ENCODE results near the gene SNX20.

The SNX20 gene

DNA sequence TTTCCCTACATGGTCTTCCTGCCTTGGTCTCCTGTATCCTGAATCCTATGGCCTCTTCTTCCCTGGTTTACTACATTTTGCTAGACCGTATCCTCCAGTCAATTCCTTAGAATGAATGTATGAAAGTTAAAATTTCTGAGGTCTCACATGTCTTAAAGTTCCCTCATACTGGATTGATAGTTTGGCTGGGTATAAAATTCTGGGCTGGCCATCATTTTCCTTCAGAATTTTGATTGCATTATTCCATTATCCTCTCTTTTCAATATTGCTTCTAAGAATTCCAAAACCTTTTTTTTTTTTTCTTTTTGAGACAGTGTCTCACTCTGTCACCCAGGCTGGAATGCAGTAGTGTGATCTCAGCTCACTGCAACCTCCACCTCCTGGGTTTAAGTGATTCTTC lies 23.1 kb upstream of the SNX20 start:
- DNase-seq = no peak

DNA sequence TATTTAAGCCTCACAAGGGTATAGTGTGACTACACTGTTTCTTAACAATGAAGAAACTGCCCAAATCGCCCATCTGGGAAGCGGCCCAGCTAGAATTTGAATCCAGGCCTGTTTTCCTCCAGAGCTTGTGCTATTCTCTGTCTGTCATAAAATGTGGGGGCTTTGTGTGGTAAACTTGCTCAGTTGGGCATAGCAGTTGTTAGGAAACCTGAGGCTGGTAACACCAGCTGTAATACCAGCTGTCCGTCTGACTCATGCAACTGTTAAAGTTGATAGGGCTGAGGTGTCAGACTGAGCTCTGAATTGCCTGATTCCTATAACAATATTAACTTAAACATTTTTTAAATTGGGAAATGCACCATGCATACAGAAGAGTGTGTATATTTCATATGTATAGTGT lies 21.6 kb upstream of the SNX20 start:
- DNase-seq = peak; percentile 57

DNA sequence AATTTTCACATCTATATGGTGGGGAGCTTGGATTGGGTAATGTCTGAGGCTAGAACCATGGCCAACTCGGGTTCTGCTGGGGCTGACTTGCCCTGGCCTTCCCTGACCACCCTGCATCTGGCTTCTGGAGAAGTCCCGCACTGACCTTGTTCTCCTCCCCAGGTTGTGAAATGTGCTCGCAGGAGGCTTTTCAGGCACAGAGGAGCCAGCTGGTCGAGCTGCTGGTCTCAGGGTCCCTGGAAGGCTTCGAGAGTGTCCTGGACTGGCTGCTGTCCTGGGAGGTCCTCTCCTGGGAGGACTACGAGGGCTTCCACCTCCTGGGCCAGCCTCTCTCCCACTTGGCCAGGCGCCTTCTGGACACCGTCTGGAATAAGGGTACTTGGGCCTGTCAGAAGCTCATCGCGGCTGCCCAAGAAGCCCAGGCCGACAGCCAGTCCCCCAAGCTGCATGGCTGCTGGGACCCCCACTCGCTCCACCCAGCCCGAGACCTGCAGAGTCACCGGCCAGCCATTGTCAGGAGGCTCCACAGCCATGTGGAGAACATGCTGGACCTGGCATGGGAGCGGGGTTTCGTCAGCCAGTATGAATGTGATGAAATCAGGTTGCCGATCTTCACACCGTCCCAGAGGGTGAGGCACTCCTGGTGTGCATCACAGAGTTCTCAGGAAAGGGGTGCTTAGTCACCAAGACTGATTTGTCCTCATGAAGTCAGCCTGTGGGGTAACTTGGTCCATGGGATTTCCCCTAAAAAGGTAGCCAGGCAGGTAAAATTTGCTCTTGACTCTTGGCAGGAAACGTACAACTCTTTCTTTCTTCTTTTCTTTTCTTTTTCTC lies 18.4 kb upstream of the SNX20 start:
- DNase-seq = peak; percentile 90

GRCh38 chr16:50697881-50698767 lies 17.0 kb upstream of the SNX20 start:
- DNase-seq = peak; percentile 57

GRCh38 chr16:50697421-50697715 lies 16.3 kb upstream of the SNX20 start:
- DNase-seq = no peak

- peak; percentile 76 for DNase-seq
Observed at GRCh38 chr16:50696575-50697420, 15.7 kb upstream of the SNX20 start.

DNA sequence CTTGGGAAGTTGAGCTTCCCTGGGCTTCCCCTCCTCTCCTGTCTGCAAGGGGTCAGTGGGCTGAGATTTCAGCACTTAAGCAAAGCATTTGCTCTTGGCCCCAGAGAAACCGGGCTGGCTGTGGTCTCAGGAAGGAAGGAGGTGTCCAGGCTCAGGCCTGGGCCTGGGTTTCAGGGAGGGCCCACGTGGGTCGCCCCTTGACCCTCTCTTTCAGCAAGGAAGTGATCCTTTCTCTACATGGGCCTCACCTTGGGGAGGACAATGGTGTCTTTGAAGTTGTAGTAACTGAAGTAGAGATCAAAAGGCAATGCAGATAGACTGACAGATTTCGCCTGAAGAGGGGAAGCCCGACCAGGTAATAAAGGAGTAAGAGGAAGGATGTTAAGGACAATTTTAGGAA lies 15.0 kb upstream of the SNX20 start:
- DNase-seq = peak; percentile 21

DNA sequence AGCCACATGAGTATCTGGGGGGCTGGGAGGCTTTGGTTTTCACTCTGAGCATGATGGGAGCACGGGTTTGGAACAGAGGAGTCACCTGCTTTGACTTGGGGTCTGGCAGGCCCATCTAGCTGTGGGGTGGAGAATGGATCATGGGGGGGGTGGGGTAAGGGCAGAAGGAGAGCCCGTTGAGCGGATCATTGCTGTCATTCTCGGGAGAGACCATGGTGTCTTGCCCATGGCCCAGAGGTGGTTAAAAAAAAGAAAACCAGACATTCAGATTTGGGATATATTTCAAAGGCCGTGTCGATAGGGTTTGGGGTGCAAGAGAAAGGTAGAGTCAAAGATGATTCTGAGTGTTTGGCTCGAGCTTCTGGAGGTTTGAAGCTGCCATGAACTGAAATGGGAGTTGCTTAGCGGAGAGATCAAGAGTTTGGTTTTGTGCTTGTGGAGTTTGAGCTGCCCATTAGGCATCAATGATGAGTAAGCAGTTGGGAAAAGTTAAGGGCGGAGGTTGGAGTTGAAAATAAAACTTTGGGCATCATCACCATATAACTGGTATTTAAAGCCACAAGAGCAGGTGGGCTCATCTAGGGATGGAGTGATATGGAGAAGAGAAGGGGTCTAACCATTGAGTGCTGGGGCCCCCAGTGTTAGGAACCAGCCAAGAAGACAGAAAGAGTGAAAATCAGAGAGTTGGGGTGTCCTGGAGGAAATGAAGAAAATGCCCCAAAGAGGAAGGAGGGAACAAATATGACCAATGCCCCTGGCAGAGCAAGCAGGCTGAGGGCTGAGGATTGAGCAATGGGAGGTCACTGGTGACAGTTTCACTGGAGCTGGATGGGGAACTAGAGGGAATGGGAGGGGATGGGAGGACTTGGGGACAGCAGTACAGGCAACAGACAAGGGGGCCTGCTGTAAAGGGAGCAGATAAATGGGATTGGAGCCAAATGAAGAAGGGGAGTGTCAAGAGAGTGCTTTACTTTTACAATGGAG lies 14.2 kb upstream of the SNX20 start:
- DNase-seq = no peak

DNA sequence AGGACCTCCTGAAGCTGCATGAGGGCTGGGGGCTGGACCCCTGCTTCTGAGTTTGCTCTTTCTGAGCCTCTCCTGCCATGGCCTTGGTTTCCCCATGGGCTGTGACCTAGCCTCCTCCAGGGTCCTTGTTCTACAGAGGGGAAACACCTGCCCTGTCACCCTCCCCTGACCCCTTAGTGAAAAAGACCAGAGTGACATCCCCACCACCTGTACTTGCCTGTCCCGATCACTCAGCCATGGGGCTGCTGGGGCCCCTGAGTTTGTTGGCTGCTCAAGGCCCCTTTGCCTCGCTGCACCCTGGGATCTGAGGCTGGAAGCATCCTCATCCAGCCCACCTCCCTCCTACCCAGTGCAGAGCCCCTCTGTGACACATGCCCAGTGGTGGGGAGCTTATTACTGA lies 13.1 kb upstream of the SNX20 start:
- DNase-seq = no peak

- no peak for DNase-seq
Observed at GRCh38 chr16:50692999-50693781, 12.1 kb upstream of the SNX20 start, which contains the start of gene NOD2. TSS of gene NOD2 (plus strand) at chr16:50693606. CDS start at chr16:50699496, 5,890 bp downstream.

DNA sequence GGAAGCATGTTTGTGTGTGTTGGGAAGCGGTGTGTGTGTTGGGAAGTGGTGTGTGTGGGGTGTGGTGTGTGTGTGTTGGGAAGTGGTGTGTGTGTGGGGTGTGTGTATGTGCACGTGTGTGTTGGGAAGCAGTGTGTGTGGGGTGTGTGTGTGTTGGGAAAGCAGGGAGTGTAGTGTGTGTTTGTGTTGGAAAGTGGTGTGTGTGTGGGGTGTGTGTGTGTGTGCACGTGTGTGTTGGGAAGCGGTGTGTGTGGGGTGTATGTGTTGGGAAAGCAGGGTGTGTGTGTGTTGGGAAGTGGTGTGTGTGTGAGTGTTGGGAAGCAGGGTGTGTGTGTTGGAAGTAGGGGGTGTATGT lies 11.5 kb upstream of the SNX20 start:
- no peak for DNase-seq

DNA sequence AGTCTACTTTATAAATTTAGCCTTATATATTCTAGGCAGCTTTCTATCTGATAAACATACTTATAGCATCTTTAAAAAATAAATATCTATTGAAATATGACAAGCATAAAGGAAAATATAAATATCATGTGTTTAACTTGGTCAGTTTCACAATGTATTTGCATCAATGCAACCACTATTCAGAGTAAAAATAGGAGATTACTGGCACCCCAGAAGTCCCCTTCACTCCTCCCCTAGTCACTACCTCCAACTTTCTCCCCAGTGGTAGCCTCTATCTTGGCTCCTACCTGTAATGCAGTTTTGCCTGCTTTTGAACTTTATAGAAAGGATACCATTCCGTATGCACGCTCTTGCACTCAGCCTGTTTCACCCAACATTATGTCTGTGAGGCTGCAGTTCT lies 9.1 kb upstream of the SNX20 start:
- no peak for DNase-seq

DNA sequence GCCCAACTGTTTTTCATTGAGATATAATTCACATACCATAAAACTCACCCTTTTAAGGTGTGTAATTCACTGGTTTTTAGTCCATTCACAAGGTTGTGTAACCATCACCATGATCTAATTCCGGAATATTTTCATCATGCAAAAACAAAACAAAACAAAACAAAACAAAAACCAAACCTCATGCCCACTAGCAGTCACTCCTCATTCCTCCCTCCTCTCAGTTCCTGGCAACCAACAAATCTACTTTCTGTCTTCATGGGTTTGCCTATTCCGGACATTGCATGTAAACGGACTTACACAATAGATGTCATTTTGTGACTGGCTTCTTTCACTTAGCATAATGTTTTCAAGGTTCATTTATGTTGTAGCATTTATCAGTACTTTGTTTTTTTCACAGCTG lies 7.8 kb upstream of the SNX20 start:
- DNase-seq = no peak

DNA sequence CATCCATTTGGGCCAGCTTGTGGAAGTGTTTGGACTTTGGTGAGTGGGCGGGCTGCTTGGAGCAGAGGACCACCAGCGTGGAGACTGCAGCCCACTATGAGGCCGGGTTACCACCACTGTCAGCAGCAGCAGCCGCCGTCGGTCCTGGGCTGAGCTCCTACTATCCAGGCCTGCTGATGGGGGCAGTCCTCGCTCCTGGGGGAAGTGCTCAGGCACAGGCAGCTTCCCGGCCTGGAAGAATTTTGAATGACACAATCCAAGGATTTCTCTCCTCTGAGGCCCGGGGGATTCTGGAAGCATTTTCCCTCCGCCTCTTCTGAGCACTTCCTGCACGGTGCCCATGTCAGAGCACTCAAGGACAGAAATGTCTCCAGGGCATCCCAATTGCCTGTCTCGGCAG lies 7.0 kb upstream of the SNX20 start:
- no peak for DNase-seq

DNA sequence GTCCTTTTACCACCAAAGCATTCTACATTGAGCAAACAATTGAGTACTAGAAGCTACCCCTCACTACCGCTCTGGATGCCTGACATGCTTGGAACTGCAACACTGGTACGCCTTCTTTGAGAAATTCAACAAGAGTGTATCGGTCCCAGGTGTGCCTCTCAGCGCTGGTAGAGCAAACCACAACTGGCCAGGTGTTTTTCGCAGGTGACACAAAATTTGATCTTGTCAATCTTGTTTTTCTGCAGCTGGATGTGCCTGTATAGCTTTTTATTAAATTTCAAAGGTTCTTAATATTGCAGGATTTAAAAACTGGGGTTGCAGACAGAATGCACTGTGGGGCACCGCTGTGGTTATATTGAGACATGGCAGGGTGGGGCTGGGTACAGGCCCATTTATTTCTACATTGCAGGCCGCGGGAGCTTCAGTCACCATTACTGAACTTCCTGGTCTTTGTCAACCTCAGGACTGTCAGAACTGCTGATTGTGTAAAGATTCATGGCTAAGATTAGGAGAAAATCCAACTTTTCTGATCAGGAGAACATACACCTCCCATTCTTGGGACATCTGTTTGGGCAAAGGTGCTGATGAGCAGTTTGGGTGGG lies 4.5 kb upstream of the SNX20 start:
- no peak for DNase-seq

DNA sequence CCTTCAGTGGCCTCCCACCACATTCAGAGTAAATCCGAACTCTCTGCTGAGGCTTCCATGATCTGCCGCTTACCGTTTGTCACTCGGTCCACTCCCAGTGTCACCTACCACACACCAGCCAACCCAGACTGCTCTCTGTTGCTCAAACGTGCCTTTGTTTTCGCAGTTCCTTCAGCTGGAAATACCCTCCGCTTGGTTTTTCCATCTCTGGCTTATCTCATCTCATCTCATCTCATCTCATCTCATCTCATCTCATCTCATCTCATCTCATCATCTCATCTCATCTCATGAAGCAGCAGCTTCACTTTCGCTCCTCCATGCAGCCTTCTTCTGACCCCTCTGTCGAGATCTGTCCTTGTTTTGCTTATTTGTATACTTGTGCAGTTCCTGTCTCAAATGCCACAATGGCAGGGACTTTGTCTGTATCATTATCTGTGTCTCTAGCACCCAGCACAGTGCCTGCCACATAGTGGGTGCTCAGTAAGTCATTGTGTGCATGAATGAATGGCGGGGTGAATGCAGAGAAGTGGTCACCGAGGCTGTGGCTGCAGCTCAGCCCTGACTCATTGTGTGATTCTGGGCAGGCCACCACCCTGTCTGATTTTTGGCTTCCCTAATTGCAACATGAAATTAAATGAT lies 3.8 kb upstream of the SNX20 start:
- peak; percentile 63 for DNase-seq

DNA sequence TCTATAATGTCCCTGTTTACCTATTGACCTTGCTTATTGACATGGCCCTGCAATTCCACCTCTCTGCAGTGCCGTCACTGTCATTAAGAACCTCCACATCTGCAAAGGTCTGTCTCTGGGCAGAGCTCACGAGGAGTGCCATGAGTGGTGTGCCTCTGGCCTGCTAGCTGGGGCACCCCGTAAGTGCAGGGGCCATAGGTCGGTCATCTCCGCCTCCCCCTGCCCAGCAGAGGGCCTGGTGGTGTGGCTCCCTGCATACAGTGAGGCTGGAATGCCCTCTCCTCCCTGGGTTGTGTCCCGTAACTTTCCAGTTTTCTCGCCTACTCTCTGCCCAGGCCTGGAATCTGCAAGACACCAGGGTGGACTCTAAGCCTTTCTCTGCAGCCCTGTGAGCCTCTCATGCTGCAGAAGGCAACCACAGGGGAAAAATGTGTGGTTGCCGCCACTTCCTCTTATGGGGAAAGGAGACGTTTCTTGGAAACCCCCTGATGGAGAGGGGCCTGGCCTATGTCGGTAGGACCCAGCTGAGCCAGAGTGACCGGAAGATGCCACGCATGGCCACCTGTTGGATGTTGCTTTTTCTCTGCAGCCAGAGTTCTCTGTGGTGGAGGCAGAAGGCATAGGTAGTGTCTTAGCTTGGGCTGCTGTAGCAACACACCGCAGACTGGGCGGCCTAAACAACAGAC lies 2.7 kb upstream of the SNX20 start:
- peak; percentile 72 for DNase-seq

DNA sequence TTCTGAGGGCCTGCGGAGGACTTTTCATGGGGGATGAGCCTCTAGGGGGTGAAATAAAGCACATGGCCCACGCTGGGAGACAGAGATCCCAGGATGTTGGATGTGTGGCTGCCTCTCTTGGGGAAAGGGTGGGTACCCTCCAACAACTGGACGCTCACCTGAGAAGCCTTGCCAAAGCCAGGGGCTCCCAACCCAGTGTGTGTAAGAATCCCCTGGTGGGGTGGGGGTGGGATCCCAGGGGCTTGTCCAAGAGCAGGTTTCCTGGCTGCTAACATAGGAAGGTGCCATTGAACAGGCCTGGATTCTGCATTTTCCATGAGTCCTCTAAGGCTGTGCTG lies 587 bp downstream of the SNX20 start:
- DNase-seq = no peak

DNA sequence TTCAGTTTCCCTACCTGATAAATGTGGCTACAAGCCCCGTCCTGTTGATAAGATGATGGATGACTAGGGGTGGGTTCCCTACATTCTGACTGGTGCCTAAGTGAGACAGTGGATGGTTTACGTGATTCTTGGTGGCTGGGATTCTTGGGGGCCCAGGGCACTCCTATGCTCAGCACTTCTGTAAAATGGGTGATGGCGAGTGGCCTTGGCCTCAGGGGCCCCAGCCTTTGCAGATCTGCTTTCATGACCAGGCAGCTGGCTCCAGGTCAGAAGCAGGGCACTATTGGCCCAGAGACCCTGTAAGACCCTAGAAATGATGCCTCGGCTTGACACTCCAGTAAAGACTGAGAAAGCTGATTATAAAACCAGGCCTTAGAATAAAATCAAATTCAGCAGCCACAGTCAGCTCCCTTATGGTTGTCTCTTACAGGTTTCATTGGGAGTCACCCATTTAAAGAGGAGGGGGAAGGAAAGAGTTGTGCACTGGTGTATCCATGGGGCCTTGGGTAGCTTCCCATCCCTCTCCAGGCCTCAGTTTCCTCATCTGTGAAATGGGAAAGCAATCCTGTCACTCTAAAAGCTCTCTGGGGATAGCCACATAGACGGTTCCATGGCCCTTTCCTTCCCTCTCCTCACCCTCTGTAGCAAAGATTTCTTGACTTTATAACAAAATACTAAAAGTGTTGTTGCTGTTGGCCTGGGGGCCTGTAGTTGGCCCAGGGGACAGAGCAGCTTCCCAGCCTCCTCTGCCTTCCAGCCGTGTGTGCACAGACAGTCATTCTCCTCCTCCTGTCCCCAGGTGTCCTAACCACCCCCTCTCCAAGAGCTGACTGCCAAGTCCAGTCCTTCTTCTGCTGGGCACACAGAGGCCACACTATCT lies 1.2 kb downstream of the SNX20 start:
- no peak for DNase-seq
